Heart right ventricle (tissue), 16 donors: ENCODE results near the gene CHD3. TPM values are rescaled to one million over a fixed set of nuclear protein-coding genes. Genes with fewer than 3 reads are reported as not detected.

Source experiments
- ATAC-seq, 8 donors: fragments of 200-7000 bp; cut with Tn5 transposase; one replicate each; pipeline ENCODE4 v1.9.1; 2020; ENCODE audit warnings: mild to moderate bottlenecking in 8 of 8, moderate library complexity in 8 of 8, moderate number of reproducible peaks in 1 of 8
- DNase-seq, 2 donors: peaks; one replicate each; pipeline ENCODE4 v3.0.0-alpha.2; 2020
- H3K27ac ChIP-seq, 10 donors: fragments of 200-600 bp; sonication (generic) in 2 of 10; one replicate each; pipeline versions ENCODE4 v1.5.0 to v1.8.0; 2020 to 2022; ENCODE audit warnings: mild to moderate bottlenecking in 3 of 10
- H3K27me3 ChIP-seq, 7 donors: fragments of 200-600 bp; one replicate each; pipeline ENCODE4 v1.8.0; 2021 to 2022; ENCODE audit warnings: mild to moderate bottlenecking in 2 of 7
- H3K36me3 ChIP-seq, 9 donors: fragments of 200-600 bp; sonication (generic) in 1 of 9; one replicate each; pipeline versions ENCODE4 v1.5.0 to v1.8.0; 2020 to 2022; ENCODE audit warnings: mild to moderate bottlenecking in 2 of 9
- H3K4me1 ChIP-seq, 9 donors: fragments of 200-600 bp; sonication (generic) in 1 of 9; one replicate each; pipeline versions ENCODE4 v1.5.0 to v1.8.0; 2020 to 2022; ENCODE audit warnings: mild to moderate bottlenecking in 4 of 9
- H3K4me3 ChIP-seq, 10 donors: fragments of 200-600 bp; sonication (generic) in 2 of 10; one replicate each; pipeline versions ENCODE4 v1.5.0 to v1.8.0; 2020 to 2022; ENCODE audit warnings: mild to moderate bottlenecking in 7 of 10, moderate library complexity in 2 of 10
- H3K9me3 ChIP-seq, 11 donors: fragments of 200-600 bp in 10 of 11; sonication (generic) in 2 of 11; one replicate each; pipeline versions ENCODE4 v1.5.0 to v1.8.0; 2013 to 2022; ENCODE audit warnings: mild to moderate bottlenecking in 2 of 11, control low read depth in 1 of 11, moderate library complexity in 1 of 11
- WGBS, 2 donors: extraction: QIAGEN DNeasy Blood & Tissue Kit; methylation state at CpG; one replicate each; pipeline ENCODE4 v1.1.7; 2013; ENCODE audit warnings: inconsistent platforms in 1 of 2; 5-methylcytosine and 5-hydroxymethylcytosine counted together
- intact Hi-C, 10 donors: fragments of 100-400 bp; cut with DNase I; formaldehyde crosslinking; loops; one replicate each; pipeline versions ENCODE4 v1.11.1 to v1.14.2; 2022
- polyA plus RNA-seq, 2 donors: library from polyadenylated mRNA; stranded (reverse); fragments of 200-250 nt; gene quantifications; one replicate each; pipeline ENCODE4 v1.2.3, GENCODE V29; 2013
- total RNA-seq, 10 donors: library from RNA; stranded (reverse); fragmentation: NEBNext Ultra II Directional in 3 of 10; extraction: Animal tissue kit (Norgen Biotek cat#: 25700) in 3 of 10; gene quantifications; one replicate each; pipeline versions ENCODE4 v1.2.1 to v1.2.4, GENCODE V29; 2021 to 2023
- TF ChIP-seq, protein P1 (sequence below), 9 donors: fragments of 200-600 bp; sonication (generic) in 2 of 9; IDR thresholded peaks; one replicate each; pipeline versions ENCODE4 v1.5.0 to v1.8.0; 2021 to 2022; ENCODE audit warnings: antibody characterized with exemption in 9 of 9, mild to moderate bottlenecking in 5 of 9, moderate library complexity in 1 of 9
- donor health status: Arrhythmogenic right ventricular cardiomyopathy.
- donor health status: ischemic (EF 13 %, LVEDD 7.1; RV severe dilation, severe dysfunction).
- donor health status: healthy with polysubstance abuse.
- donor health status: DM: no; HTN: yes; CAD: no.
- donor health status: DM: no; HTN: no; CAD: no.
- donor health status: ischemic (EF 25% LVEDD 6.9; RV normal size, moderate dysfunction).
- donor health status: ischemic (EF 25% LVEDD 5.7; RV mildly dilated, moderate dysfunction).
- donor health status: healthy.
- donor health status: DM: yes; HTN: yes; CAD: no.
- donor health status: Ischemic cardiomyopathy.
- donor health status: ischemic (EF 35%, LVEDD 5.7; RV mildly dilated, moderate dysfunction).
- donor health status: nonischemic (EF 11% LVEDD 7.7; RV severe dilation, severe dysfunction).
- donor health status: DM: yes; HTN: yes; CAD: no.
- donor health status: PGD.
- donor health status: ischemic (EF 29% LVEDD 5.4; RV normal size, mild dysfunction).
- donor health status: nonischemic (EF 23%, LVEDD 6.1; RV moderate dilation, normal function).

Gene CHD3
- total and polyA plus RNA-seq, 12 donors = 8.2 to 29.0 (median 11.1) TPM

DNA sequence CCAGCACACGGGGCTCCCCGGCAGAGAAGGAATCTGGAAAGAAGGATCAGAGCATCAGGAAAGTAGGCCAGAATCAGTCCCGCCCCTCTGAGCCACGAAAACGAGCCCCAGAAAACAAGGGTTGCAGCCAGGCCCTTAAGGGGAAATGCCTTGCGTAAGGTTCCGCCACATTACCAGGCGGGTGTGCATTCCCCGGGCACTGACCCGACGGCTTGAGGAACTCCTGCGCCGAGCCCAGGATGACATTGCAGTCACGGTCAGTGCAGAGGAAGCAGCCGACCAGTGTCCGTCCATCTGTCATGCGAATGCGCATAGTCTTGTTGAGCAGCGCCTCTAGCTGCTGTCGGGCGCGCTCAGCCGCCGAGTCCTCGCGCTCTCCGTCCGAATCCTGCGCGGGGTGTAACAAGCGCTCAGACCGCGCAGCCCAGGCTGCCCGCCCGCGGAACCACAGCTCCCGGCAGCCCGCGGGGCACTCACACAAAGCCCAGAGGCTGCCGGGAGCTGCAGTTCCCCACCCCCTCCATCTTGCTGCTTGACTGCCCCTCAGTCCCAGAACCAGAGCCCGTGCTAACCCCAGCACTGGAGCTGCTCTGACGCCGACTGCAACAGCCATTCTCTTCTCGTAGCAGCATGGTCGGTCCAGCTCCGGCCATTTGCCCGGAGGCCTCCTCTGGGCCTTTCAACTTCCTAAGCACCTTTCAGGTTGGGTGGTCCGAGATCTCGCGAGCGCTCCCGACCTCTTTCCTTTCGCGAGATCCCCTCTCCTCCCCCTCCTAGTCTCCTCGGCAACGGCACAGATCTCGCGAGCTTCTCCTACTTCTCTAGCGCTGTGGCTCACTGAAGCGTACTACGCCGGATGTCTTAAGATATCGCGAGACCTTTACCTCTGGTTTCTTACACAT, 31.5 kb upstream of the CHD3 start, which contains the start of gene NAA38:
NAA38 (minus strand) TSS at position 749 of the 902 bp plus-strand sequence; CDS start at position 653, 96 bp downstream.
- 1% methylated on average over 64 of the region's 64 CpGs for WGBS, 2 donors
- ATAC-seq = peak; percentile 87 to 92 (median 90)
- H3K27ac ChIP-seq = peak within 1 kb of the TSS; percentile 79 to 98 (median 93)
- H3K4me1 ChIP-seq = peaks cover under 1 to 54% (median 38%) of the 10 kb centered on the region in 9 donors
- TF ChIP-seq, protein P1, sequence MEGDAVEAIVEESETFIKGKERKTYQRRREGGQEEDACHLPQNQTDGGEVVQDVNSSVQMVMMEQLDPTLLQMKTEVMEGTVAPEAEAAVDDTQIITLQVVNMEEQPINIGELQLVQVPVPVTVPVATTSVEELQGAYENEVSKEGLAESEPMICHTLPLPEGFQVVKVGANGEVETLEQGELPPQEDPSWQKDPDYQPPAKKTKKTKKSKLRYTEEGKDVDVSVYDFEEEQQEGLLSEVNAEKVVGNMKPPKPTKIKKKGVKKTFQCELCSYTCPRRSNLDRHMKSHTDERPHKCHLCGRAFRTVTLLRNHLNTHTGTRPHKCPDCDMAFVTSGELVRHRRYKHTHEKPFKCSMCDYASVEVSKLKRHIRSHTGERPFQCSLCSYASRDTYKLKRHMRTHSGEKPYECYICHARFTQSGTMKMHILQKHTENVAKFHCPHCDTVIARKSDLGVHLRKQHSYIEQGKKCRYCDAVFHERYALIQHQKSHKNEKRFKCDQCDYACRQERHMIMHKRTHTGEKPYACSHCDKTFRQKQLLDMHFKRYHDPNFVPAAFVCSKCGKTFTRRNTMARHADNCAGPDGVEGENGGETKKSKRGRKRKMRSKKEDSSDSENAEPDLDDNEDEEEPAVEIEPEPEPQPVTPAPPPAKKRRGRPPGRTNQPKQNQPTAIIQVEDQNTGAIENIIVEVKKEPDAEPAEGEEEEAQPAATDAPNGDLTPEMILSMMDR (IDR thresholded peaks at IDR 0.05) = peak; percentile 14 to 80 (median 45)
- peak within 1 kb of the TSS; percentile 60 to 72 (median 68) for H3K4me3 ChIP-seq
- no peaks in the 10 kb centered on the region for H3K9me3 ChIP-seq
- DNase-seq = peak; percentile 93 to 98
- H3K27me3 ChIP-seq = no peaks in the 10 kb centered on the region
- intact Hi-C loops = loop anchor here in 8 of 10 donors (1.0 to 10.0 kb wide), 8 partner anchors 14 to 298 kb away; partner anchors contain the start of genes KDM6B (in 3 of the 8), PER1 (in 1 of the 8) and RNF227 (in 1 of the 8)
- peaks cover 0 to 57% (median 16%) of the 10 kb centered on the region in 9 donors for H3K36me3 ChIP-seq

DNA sequence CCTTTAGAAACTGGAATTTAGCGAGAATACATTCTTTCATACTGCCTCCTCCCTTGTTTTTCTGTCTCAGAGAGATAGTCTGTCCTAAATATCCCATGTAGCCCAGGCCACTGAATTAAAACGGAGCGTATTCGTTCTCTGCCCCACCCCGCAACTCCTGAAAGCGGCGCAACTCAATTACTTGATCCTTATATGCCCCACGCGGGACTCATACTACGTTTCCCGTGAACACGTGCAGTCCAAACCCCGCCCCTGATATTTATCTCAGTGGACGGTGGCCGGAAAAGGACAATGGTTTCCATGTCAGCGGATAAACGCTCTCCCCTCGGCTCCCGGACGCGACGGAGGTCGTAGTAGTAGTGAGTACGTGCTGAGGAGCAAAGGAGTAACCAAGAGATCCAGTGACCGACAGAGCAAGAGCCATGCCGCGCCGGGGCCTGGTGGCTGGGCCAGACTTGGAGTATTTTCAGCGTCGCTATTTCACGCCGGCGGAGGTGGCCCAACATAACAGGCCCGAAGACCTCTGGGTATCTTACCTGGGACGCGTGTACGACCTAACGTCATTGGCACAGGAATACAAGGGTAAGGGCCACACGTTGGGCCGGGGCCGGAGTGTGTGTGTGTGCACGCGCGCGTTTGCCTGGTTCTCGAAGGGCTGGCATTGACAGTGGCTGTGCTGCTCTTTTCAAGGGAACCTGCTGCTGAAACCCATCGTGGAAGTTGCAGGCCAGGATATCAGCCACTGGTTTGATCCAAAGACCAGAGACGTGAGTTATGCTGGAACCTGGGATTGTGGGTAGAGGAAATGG, 30.7 kb upstream of the CHD3 start, which contains the start of gene CYB5D1:
CYB5D1 (plus strand) TSS at position 291 of the 809 bp plus-strand sequence; CDS start at position 423, 132 bp downstream.
- Histone ChIP-seq H3K4me3 (peak within 1 kb of the TSS; percentile 60 to 72 (median 68)), H3K9me3 (no peaks in the 10 kb centered on the region), H3K27ac (peak within 1 kb of the TSS; percentile 79 to 98 (median 93)), H3K27me3 (no peaks in the 10 kb centered on the region), H3K36me3 (peaks cover 0 to 52% (median 12%) of the 10 kb centered on the region in 9 donors), H3K4me1 (peaks cover 0 to 50% (median 32%) of the 10 kb centered on the region in 9 donors)
- TF ChIP-seq, protein P1 (IDR thresholded peaks at IDR 0.05) = no peak
- ATAC-seq (peak; percentile 56 to 76 (median 69)), DNase-seq (peak; percentile 80 to 96)
- 2 to 3% methylated on average over 48 of the region's 48 CpGs for WGBS, 2 donors
- intact Hi-C loops = loop anchor here in 8 of 10 donors (1.0 to 10.0 kb wide), 8 partner anchors 15 to 297 kb away; partner anchors contain the start of genes KDM6B (in 3 of the 8), PER1 (in 1 of the 8) and RNF227 (in 1 of the 8)

DNA sequence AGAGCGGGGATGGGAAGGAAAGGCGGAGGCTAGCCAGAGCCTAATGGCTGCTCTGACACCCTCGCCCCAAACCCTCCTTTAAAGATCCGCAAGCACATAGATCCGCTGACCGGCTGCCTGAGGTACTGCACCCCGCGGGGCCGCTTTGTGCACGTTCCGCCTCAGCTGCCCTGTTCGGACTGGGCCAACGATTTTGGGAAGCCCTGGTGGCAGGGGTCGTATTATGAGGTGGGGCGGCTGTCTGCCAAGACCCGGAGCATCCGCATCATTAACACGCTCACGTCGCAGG, 30.1 kb upstream of the CHD3 start:
- H3K9me3 ChIP-seq = no peaks in the 10 kb centered on the region
- peaks cover 0 to 50% (median 7%) of the 10 kb centered on the region in 9 donors for H3K36me3 ChIP-seq
- peaks cover 0 to 53% (median 32%) of the 10 kb centered on the region in 9 donors for H3K4me1 ChIP-seq
- H3K4me3 ChIP-seq = peak overlapping the region; percentile 60 to 72 (median 68)
- 20 to 30% methylated on average over 19 to 20 of the region's 20 CpGs for WGBS, 2 donors
- H3K27me3 ChIP-seq = no peaks in the 10 kb centered on the region
- DNase-seq (peak; percentile 31 to 46), ATAC-seq (peak in 1 of 8 donors; percentile 4)
- TF ChIP-seq, protein P1 (IDR thresholded peaks at IDR 0.05) = peak in 7 of 9 donors; percentile 6 to 52 (median 39)
- H3K27ac ChIP-seq = peak overlapping the region in 9 of 10 donors; percentile 85 to 98 (median 93)
- intact Hi-C loops = loop anchor here in 6 of 10 donors (5.0 to 10.0 kb wide), 4 partner anchors 36 to 296 kb away; partner anchors contain the start of genes PER1 (in 1 of the 6) and RNF227 (in 1 of the 6)
